GM06990 (cell line): Measurements from ENCODE around the gene TRIM44.
"Not testable (repeated sequence)": the region's sequence is repeated elsewhere in the genome, so short reads cannot be mapped to it uniquely, and the experiment has no call there.

Source experiments
- DNase-seq: peaks from one replicate; pipeline ENCODE4 v3.0.0-alpha.2; 2011; ENCODE audit not compliant: insufficient read length; ENCODE audit errors: extremely low read depth
- H3K27me3 ChIP-seq: replicated peaks from 2 replicates; pipeline ENCODE4 v1.6.0; 2011; ENCODE audit warnings: low read length; ENCODE audit not compliant: control insufficient read depth, insufficient read depth
- H3K36me3 ChIP-seq: 2 replicates; pipeline ENCODE4 v1.5.1; 2011; ENCODE audit warnings: low read length; ENCODE audit not compliant: control insufficient read depth, insufficient read depth
- H3K4me3 ChIP-seq: replicated peaks from 2 replicates; pipeline ENCODE4 v1.5.1; 2011; ENCODE audit warnings: low read depth, mild to moderate bottlenecking, control low read depth, low read length
- CTCF ChIP-seq: IDR thresholded peaks from 2 replicates; pipeline ENCODE4 v1.5.1; 2011; ENCODE audit warnings: low read length, control low read depth, mild to moderate bottlenecking, inconsistent platforms; ENCODE audit not compliant: insufficient read depth, poor library complexity, severe bottlenecking

TRIM44 gene

GRCh38 chr11:35748644-35749043, 86.1 kb downstream of the TRIM44 start:
- H3K4me3 ChIP-seq, result no peak overlapping the region
- no peaks in the 10 kb centered on the region for H3K27me3 ChIP-seq
- DNase-seq, result no peak
- H3K36me3 ChIP-seq, result no peaks in the 10 kb centered on the region; the same call in 1 of the 2 replicates
- TF ChIP-seq CTCF, result no peak

GRCh38 chr11:35750315-35750714, 87.7 kb downstream of the TRIM44 start:
- no peak overlapping the region for H3K4me3 ChIP-seq
- TF ChIP-seq CTCF, result no peak
- no peaks in the 10 kb centered on the region for H3K27me3 ChIP-seq
- no peaks in the 10 kb centered on the region; the same call in 1 of the 2 replicates for H3K36me3 ChIP-seq
- no peak for DNase-seq

- Histone ChIP-seq H3K27me3 (no peaks in the 10 kb centered on the region), H3K36me3 (no peaks in the 10 kb centered on the region), H3K4me3 (no peak overlapping the region)
- DNase-seq, result no peak
- TF ChIP-seq CTCF, result no peak
Measured at GRCh38 chr11:35750981-35751663, 88.5 kb downstream of the TRIM44 start.

GRCh38 chr11:35751664-35752061, 89.1 kb downstream of the TRIM44 start:
- no peaks in the 10 kb centered on the region for H3K36me3 ChIP-seq
- no peak overlapping the region for H3K4me3 ChIP-seq
- DNase-seq, result no peak
- H3K27me3 ChIP-seq, result no peaks in the 10 kb centered on the region
- TF ChIP-seq CTCF, result no peak

GRCh38 chr11:35752115-35752514, 89.5 kb downstream of the TRIM44 start:
- Histone ChIP-seq H3K4me3 (no peak overlapping the region), H3K27me3 (no peaks in the 10 kb centered on the region), H3K36me3 (no peaks in the 10 kb centered on the region)
- no peak for DNase-seq
- TF ChIP-seq CTCF, result no peak

- not testable (repeated sequence) for H3K4me3 ChIP-seq, DNase-seq, H3K27me3 ChIP-seq, H3K36me3 ChIP-seq
Measured at GRCh38 chr11:35753573-35753972, 91.0 kb downstream of the TRIM44 start.

GRCh38 chr11:35759951-35760350, 97.4 kb downstream of the TRIM44 start:
- DNase-seq, H3K4me3 ChIP-seq, H3K36me3 ChIP-seq: not testable (repeated sequence)

More at GRCh38 chr11:35759951-35760350, 97.4 kb downstream of the TRIM44 start:
- H3K27me3 ChIP-seq, result not testable (repeated sequence)
